ENCODE results near the gene CLCN7. TPM values are rescaled to one million over a fixed set of nuclear protein-coding genes. Genes with fewer than 3 reads are reported as not detected.
"Not testable (repeated sequence)": the region's sequence is repeated elsewhere in the genome, so short reads cannot be mapped to it uniquely, and the experiment has no call there.

The CLCN7 gene
- total RNA-seq, 1 donor from 2014 or later: 99.1 TPM

- Mint-ChIP-seq H3K27me3 (ENCODE audit: unreplicated experiment) (peaks cover 2% of the 10 kb centered on the region), H3K9me3 (ENCODE audit: unreplicated experiment) (no peaks in the 10 kb centered on the region), H3K4me1 (ENCODE audit: unreplicated experiment) (no peaks in the 10 kb centered on the region), H3K27ac (ENCODE audit: unreplicated experiment) (no peak overlapping the region), H3K4me3 (ENCODE audit: unreplicated experiment) (no peak overlapping the region), H3K36me3 (ENCODE audit: low read depth, unreplicated experiment) (no peaks in the 10 kb centered on the region)
- no peak for TF ChIP-seq CTCF (IDR thresholded peaks at IDR 0.05; ENCODE audit: unreplicated experiment)
- no peak for DNase-seq (ENCODE audit: low spot score)
These were observed 33.4 kb downstream of the CLCN7 start for GRCh38 chr16:1441391-1441829.

DNA sequence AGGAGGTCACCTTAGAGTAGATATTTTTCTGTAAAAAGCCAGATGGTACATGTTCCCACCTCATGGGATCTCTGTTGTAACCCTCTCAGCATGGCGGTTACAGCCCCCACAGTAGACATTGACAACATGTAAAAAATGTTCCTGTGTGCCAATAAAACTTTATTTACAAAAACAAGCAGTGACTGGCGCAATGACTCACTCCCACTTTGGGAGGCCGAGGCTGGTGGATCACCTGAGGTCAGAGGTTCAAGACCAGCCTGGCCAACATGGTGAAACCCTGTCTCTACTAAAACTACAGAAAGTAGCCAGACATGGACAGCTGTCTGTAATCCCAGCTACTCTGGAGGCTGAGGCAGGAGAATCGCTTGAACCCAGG lies 35.1 kb downstream of the CLCN7 start:
- not testable (repeated sequence) for DNase-seq (ENCODE audit: low spot score); H3K4me3 Mint-ChIP-seq (ENCODE audit: unreplicated experiment); H3K4me1 Mint-ChIP-seq (ENCODE audit: unreplicated experiment); H3K9me3 Mint-ChIP-seq (ENCODE audit: unreplicated experiment); H3K27me3 Mint-ChIP-seq (ENCODE audit: unreplicated experiment); H3K36me3 Mint-ChIP-seq (ENCODE audit: low read depth, unreplicated experiment); H3K27ac Mint-ChIP-seq (ENCODE audit: unreplicated experiment)

- no peak overlapping the region for H3K27ac Mint-ChIP-seq (ENCODE audit: unreplicated experiment)
- no peaks in the 10 kb centered on the region for H3K36me3 Mint-ChIP-seq (ENCODE audit: low read depth, unreplicated experiment)
- TF ChIP-seq CTCF (IDR thresholded peaks at IDR 0.05; ENCODE audit: unreplicated experiment): no peak
- peaks cover 2% of the 10 kb centered on the region for H3K27me3 Mint-ChIP-seq (ENCODE audit: unreplicated experiment)
- no peak for DNase-seq (ENCODE audit: low spot score)
- no peak overlapping the region for H3K4me3 Mint-ChIP-seq (ENCODE audit: unreplicated experiment)
- no peaks in the 10 kb centered on the region for H3K9me3 Mint-ChIP-seq (ENCODE audit: unreplicated experiment)
- no peaks in the 10 kb centered on the region for H3K4me1 Mint-ChIP-seq (ENCODE audit: unreplicated experiment)
These were observed 35.6 kb downstream of the CLCN7 start for GRCh38 chr16:1439058-1439698.

- H3K27ac Mint-ChIP-seq (ENCODE audit: unreplicated experiment): no peak overlapping the region
- TF ChIP-seq CTCF (IDR thresholded peaks at IDR 0.05; ENCODE audit: unreplicated experiment): no peak
- no peaks in the 10 kb centered on the region for H3K9me3 Mint-ChIP-seq (ENCODE audit: unreplicated experiment)
- DNase-seq (ENCODE audit: low spot score): no peak
- H3K27me3 Mint-ChIP-seq (ENCODE audit: unreplicated experiment): peaks cover 2% of the 10 kb centered on the region
- H3K4me1 Mint-ChIP-seq (ENCODE audit: unreplicated experiment): no peaks in the 10 kb centered on the region
- H3K36me3 Mint-ChIP-seq (ENCODE audit: low read depth, unreplicated experiment): no peaks in the 10 kb centered on the region
- no peak overlapping the region for H3K4me3 Mint-ChIP-seq (ENCODE audit: unreplicated experiment)
These were observed 36.4 kb downstream of the CLCN7 start for GRCh38 chr16:1438229-1439057.

GRCh38 chr16:1437606-1438005 lies 37.2 kb downstream of the CLCN7 start:
- H3K4me1 Mint-ChIP-seq (ENCODE audit: unreplicated experiment): no peaks in the 10 kb centered on the region
- H3K27ac Mint-ChIP-seq (ENCODE audit: unreplicated experiment): no peak overlapping the region
- TF ChIP-seq CTCF (IDR thresholded peaks at IDR 0.05; ENCODE audit: unreplicated experiment): no peak
- H3K36me3 Mint-ChIP-seq (ENCODE audit: low read depth, unreplicated experiment): no peaks in the 10 kb centered on the region
- H3K27me3 Mint-ChIP-seq (ENCODE audit: unreplicated experiment): peaks cover 2% of the 10 kb centered on the region
- H3K4me3 Mint-ChIP-seq (ENCODE audit: unreplicated experiment): no peak overlapping the region
- DNase-seq (ENCODE audit: low spot score): no peak
- H3K9me3 Mint-ChIP-seq (ENCODE audit: unreplicated experiment): no peaks in the 10 kb centered on the region

All from endothelial cell (in vitro differentiated cells).